Glutamatergic neuron (in vitro differentiated cells): ENCODE results near the gene USH2A. TPM values are rescaled to one million over a fixed set of nuclear protein-coding genes. Genes with fewer than 3 reads are reported as not detected.
A peak's percentile ranks its signal among the peaks of the same experiment; 100 is the strongest.

Source experiments
- DNase-seq: peaks from one replicate; pipeline ENCODE4 v3.0.0; 2022
- H3K27ac Mint-ChIP-seq: one replicate; pipeline ENCODE4 v1.8.0; 2020; ENCODE audit warnings: mild to moderate bottlenecking, mixed read lengths, inconsistent platforms; ENCODE audit not compliant: unreplicated experiment
- H3K27me3 Mint-ChIP-seq: one replicate; pipeline ENCODE4 v1.8.0; 2020; ENCODE audit warnings: mild to moderate bottlenecking, moderate library complexity, mixed read lengths, inconsistent platforms; ENCODE audit not compliant: unreplicated experiment
- H3K36me3 Mint-ChIP-seq: one replicate; pipeline ENCODE4 v1.8.0; 2020; ENCODE audit warnings: mild to moderate bottlenecking, mixed read lengths, inconsistent platforms; ENCODE audit not compliant: unreplicated experiment
- H3K4me1 Mint-ChIP-seq: one replicate; pipeline ENCODE4 v1.8.0; 2020; ENCODE audit warnings: mild to moderate bottlenecking, low read depth, mixed read lengths, inconsistent platforms; ENCODE audit not compliant: unreplicated experiment
- H3K4me3 Mint-ChIP-seq: one replicate; pipeline ENCODE4 v1.8.0; 2020; ENCODE audit warnings: mild to moderate bottlenecking, mixed read lengths, inconsistent platforms; ENCODE audit not compliant: unreplicated experiment
- H3K9me3 Mint-ChIP-seq: one replicate; pipeline ENCODE4 v1.8.0; 2020; ENCODE audit warnings: mild to moderate bottlenecking, moderate library complexity, mixed read lengths, inconsistent platforms; ENCODE audit not compliant: unreplicated experiment
- CTCF ChIP-seq: fragments of 200-600 bp; sonication (generic); IDR thresholded peaks from one replicate; pipeline ENCODE4 v1.5.0; 2021; ENCODE audit not compliant: partially characterized antibody, unreplicated experiment
- total RNA-seq: library from RNA; stranded (reverse); fragmentation: NEBNext Ultra II Directional; extraction: Animal tissue kit (Norgen Biotek cat#: 25700); gene quantifications from one replicate; pipeline ENCODE4 v1.2.1, GENCODE V29; 2021; ENCODE audit not compliant: unreplicated experiment

Gene USH2A
- total RNA-seq, 1 donor from 2014 or later = not detected

- Mint-ChIP-seq H3K4me3 (no peak overlapping the region), H3K36me3 (no peaks in the 10 kb centered on the region), H3K4me1 (peaks cover 7% of the 10 kb centered on the region), H3K9me3 (peaks cover 1% of the 10 kb centered on the region), H3K27me3 (peaks cover 2% of the 10 kb centered on the region), H3K27ac (no peak overlapping the region)
- peak; percentile 58 for DNase-seq
- peak; percentile 71 for TF ChIP-seq CTCF
These were observed 112.5 kb downstream of the USH2A start for GRCh38 chr1:216310776-216311175.

- H3K27me3 Mint-ChIP-seq = peaks cover 2% of the 10 kb centered on the region
These were observed 116.4 kb downstream of the USH2A start for GRCh38 chr1:216306830-216307229.

GRCh38 chr1:216303690-216304089 is 119.6 kb downstream of the USH2A start:
- Mint-ChIP-seq H3K27ac (no peak overlapping the region), H3K27me3 (peaks cover 2% of the 10 kb centered on the region), H3K9me3 (no peaks in the 10 kb centered on the region), H3K4me3 (no peak overlapping the region), H3K36me3 (no peaks in the 10 kb centered on the region), H3K4me1 (no peaks in the 10 kb centered on the region)
- no peak for DNase-seq
- TF ChIP-seq CTCF = no peak

More at GRCh38 chr1:216306830-216307229, 116.4 kb downstream of the USH2A start:
- no peak overlapping the region for H3K27ac Mint-ChIP-seq
- peaks cover 1% of the 10 kb centered on the region for H3K9me3 Mint-ChIP-seq
- no peak for DNase-seq
- H3K4me1 Mint-ChIP-seq = peaks cover 7% of the 10 kb centered on the region
- H3K36me3 Mint-ChIP-seq = no peaks in the 10 kb centered on the region
- no peak for TF ChIP-seq CTCF
- no peak overlapping the region for H3K4me3 Mint-ChIP-seq

GRCh38 chr1:216293683-216294082 is 129.6 kb downstream of the USH2A start:
- H3K27me3 Mint-ChIP-seq = no peaks in the 10 kb centered on the region
- no peak for DNase-seq
- H3K4me1 Mint-ChIP-seq = no peaks in the 10 kb centered on the region
- H3K36me3 Mint-ChIP-seq = no peaks in the 10 kb centered on the region
- no peak overlapping the region for H3K27ac Mint-ChIP-seq
- no peak for TF ChIP-seq CTCF
- H3K4me3 Mint-ChIP-seq = no peak overlapping the region
- H3K9me3 Mint-ChIP-seq = no peaks in the 10 kb centered on the region

- no peaks in the 10 kb centered on the region for H3K27me3 Mint-ChIP-seq
- TF ChIP-seq CTCF = no peak
These were observed 133.2 kb downstream of the USH2A start for GRCh38 chr1:216290074-216290473.

More at GRCh38 chr1:216290074-216290473, 133.2 kb downstream of the USH2A start:
- Mint-ChIP-seq H3K9me3 (no peaks in the 10 kb centered on the region), H3K4me3 (no peak overlapping the region), H3K4me1 (no peaks in the 10 kb centered on the region), H3K36me3 (peaks cover 8% of the 10 kb centered on the region), H3K27ac (no peak overlapping the region)
- DNase-seq = no peak
